ENCODE results near the gene PRICKLE4.

Gene PRICKLE4

GRCh38 chr6:41780551-41781365, at the start of gene PRICKLE4:
TSS of gene PRICKLE4 (plus strand) at chr6:41780782. CDS start at chr6:41783474, 2,692 bp downstream.
- DNase-seq (ENCODE audit: low read depth), result no peak

- no peak for DNase-seq (ENCODE audit: low read depth)
Measured at GRCh38 chr6:41731561-41732086, 49.0 kb upstream of the PRICKLE4 start.

GRCh38 chr6:41732149-41732548, 48.4 kb upstream of the PRICKLE4 start:
- no peak for DNase-seq (ENCODE audit: low read depth)

GRCh38 chr6:41732591-41733359, 47.8 kb upstream of the PRICKLE4 start:
- no peak for DNase-seq (ENCODE audit: low read depth)

- no peak for DNase-seq (ENCODE audit: low read depth)
Measured at GRCh38 chr6:41733360-41733706, 47.2 kb upstream of the PRICKLE4 start.

GRCh38 chr6:41733707-41734665, 46.6 kb upstream of the PRICKLE4 start:
- DNase-seq (ENCODE audit: low read depth), result no peak

GRCh38 chr6:41734666-41735426, 45.7 kb upstream of the PRICKLE4 start:
- peak; percentile 42 for DNase-seq (ENCODE audit: low read depth)

- peak; percentile 79 for DNase-seq (ENCODE audit: low read depth)
Measured at GRCh38 chr6:41735427-41736185, 45.0 kb upstream of the PRICKLE4 start, which contains the start of gene TFEB. TSS of gene TFEB (minus strand) at chr6:41735608. CDS start at chr6:41691213, 44,395 bp downstream.

- no peak for DNase-seq (ENCODE audit: low read depth)
Measured at GRCh38 chr6:41736186-41736733, 44.3 kb upstream of the PRICKLE4 start.

GRCh38 chr6:41736800-41737555, 43.6 kb upstream of the PRICKLE4 start:
- no peak for DNase-seq (ENCODE audit: low read depth)

- DNase-seq (ENCODE audit: low read depth), result no peak
Measured at GRCh38 chr6:41737591-41738130, 42.9 kb upstream of the PRICKLE4 start.

- DNase-seq (ENCODE audit: low read depth), result no peak
Measured at GRCh38 chr6:41739041-41739440, 41.5 kb upstream of the PRICKLE4 start.

GRCh38 chr6:41740366-41741162, 40.0 kb upstream of the PRICKLE4 start:
- DNase-seq (ENCODE audit: low read depth), result no peak

GRCh38 chr6:41741625-41742490, 38.7 kb upstream of the PRICKLE4 start:
- no peak for DNase-seq (ENCODE audit: low read depth)

- DNase-seq (ENCODE audit: low read depth), result no peak
Measured at GRCh38 chr6:41743406-41744235, 37.0 kb upstream of the PRICKLE4 start.

GRCh38 chr6:41744236-41744787, 36.3 kb upstream of the PRICKLE4 start:
- no peak for DNase-seq (ENCODE audit: low read depth)
